H7 (cell line): ENCODE measurements around the gene GNAQ. TPM values are rescaled to one million over a fixed set of nuclear protein-coding genes. Genes with fewer than 3 reads are reported as not detected.

ENCODE experiments used
- DNase-seq: peaks from one replicate; pipeline ENCODE4 v3.0.0; 2012
- H3K27me3 ChIP-seq: 2 replicates; pipeline ENCODE4 v1.6.0; 2011; ENCODE audit warnings: mild to moderate bottlenecking, low read length; ENCODE audit not compliant: control insufficient read depth, insufficient read depth
- H3K36me3 ChIP-seq: replicated peaks from 2 replicates; pipeline ENCODE4 v1.5.1; 2011; ENCODE audit warnings: low read length; ENCODE audit not compliant: control insufficient read depth, insufficient read depth
- H3K4me3 ChIP-seq: 2 replicates; pipeline ENCODE4 v1.5.1; 2011; ENCODE audit warnings: low read depth, mild to moderate bottlenecking, control low read depth, low read length, moderate library complexity; ENCODE audit not compliant: insufficient read depth
- total RNA-seq: library from RNA; depleted of rRNA; stranded (reverse); fragments of >200 nt; shearing (Covaris generic); gene quantifications from 2 replicates; pipeline ENCODE4 v1.2.3, GENCODE V29; 2014

The GNAQ gene
- total RNA-seq, 1 experiment from 2014 or later = 24.8 TPM

DNA sequence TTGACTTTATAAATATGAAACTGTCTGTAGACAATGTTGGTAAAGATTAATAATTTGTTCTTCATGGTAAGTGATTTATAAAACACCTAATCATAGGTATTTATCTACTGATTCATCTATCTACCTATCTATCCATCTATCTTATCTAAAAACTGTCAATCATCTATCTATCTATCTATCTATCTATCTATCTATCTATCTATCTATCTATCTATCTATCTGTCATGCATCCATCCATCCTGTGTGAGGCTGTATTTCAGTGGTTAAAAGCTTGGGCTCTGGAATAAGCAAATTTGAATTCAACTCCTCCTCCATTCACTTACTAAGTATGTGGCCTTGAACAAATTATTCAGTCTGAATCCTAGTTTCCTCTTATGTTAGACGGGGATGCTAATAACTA is 221.6 kb downstream of the GNAQ start:
- H3K4me3 ChIP-seq = no peak overlapping the region

DNA sequence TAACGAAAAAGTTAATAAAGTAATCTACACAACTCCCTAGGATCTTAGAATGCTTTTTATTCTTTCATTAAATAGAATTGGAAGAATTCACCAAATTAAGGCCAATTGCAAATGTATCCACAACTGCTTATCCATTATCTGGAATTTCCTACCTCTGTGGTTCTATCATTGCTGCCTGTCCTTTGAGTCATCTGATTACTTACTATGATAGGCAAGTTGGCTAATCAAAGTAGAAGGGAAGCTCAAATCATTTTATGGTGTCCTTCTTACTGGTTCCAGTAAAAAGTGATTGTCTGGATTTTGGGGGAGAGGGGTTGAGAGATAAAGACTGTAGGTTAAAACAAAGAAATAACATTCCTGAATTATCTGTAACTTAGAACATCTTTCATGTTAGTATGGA is 222.1 kb downstream of the GNAQ start:
- Histone ChIP-seq H3K4me3 (no peak overlapping the region), H3K27me3 (no peaks in the 10 kb centered on the region), H3K36me3 (no peaks in the 10 kb centered on the region)
- DNase-seq = no peak

More for the DNA sequence above, 221.6 kb downstream of the GNAQ start:
- H3K27me3 ChIP-seq = no peaks in the 10 kb centered on the region
- DNase-seq = no peak
- no peaks in the 10 kb centered on the region for H3K36me3 ChIP-seq

DNA sequence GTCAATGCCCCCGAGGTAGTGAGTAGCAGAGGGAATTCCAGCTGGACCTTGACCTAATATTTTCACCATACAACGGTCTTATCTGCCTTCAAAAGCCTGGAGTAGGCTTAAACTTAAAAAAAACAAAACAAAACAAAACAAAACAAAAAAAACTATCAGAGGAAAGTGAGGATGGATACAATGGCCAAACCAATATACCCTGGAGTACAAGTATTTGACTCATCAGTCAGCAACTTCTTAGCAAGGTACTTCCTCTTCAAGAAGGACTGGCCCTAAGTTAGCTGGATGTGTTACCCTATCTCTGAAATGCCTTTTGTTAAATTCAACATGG is 222.9 kb downstream of the GNAQ start:
- DNase-seq = no peak
- Histone ChIP-seq H3K36me3 (no peaks in the 10 kb centered on the region), H3K27me3 (no peaks in the 10 kb centered on the region), H3K4me3 (no peak overlapping the region)

DNA sequence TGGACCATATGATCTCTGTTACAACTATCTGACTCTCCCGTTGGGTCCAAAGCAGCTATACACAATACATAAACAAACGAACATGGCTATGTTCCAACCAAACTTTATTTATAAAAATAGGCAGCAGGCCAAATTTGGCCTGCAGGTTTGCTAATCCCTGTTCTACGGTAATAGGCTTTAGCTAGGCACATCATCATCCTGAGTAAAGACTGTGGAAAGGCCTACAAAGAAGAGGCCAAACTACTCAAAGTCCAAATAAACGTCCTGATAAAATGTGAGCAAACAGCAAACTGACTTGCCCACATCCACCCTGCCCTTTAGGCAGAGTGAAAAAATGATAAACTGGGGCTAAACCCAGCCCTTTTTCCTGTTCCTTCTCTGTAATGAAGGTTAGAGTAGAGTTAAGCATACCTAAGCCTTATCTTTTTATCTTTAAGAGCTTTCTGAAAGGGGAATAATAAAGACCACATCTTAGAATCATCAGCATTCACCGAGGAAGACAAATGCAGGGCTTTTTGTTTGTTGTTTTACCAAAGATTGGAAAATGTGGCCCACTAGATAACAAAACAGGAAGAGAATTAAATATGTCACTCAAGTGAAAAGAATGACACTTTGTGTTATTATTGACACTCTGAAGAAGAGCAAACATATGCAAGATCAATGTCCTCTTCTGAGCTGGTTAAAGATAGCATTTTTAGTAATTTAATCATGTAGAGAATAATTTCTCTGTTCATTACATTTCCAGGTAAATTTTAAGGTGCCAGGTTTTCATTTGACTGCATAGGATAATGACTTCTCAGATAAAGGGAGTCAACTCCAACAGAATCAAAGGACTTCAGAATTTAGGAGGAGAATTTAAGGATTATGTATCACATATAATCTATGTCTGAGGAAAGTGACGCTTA is 223.5 kb downstream of the GNAQ start:
- DNase-seq = no peak
- Histone ChIP-seq H3K36me3 (no peaks in the 10 kb centered on the region), H3K4me3 (no peak overlapping the region), H3K27me3 (no peaks in the 10 kb centered on the region)

DNA sequence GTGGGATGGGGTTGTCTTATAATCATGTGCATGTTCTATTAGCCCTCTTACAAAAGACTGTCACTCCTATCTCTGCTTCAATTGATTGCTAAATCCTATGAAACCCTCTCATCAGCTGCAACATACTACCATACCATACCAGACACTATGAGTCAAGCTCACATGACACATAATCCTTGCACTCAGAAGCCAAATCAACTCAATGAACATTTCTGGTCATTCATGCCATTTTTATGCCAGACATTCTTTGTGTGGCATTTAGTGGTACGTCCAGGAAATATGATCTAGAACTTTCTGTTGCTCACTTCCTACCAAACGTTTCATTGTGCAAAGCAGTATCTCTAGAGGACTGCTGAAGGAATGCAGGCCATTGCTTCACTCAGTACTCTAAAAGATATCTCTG is 224.3 kb downstream of the GNAQ start:
- Histone ChIP-seq H3K4me3 (no peak overlapping the region), H3K27me3 (no peaks in the 10 kb centered on the region), H3K36me3 (no peaks in the 10 kb centered on the region)
- DNase-seq = no peak

DNA sequence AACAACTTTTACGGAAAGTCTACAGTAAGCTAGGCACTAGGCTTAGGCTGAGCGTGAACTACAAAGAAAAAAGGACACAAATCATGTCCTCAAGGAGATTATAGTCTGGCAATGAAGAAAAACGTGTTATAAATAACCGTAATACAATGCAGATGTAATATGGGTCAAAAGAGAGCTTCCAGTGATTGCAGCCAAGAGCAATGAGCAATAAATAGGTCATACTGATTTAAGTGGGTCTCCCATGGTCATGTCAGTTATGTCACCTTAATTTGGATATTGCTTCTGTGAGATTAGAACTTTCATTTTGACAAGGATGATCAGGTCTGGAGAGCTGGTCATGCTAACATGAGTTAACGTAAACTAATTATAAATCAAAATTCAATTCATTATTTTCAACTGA is 224.9 kb downstream of the GNAQ start:
- Histone ChIP-seq H3K27me3 (no peaks in the 10 kb centered on the region), H3K36me3 (no peaks in the 10 kb centered on the region), H3K4me3 (no peak overlapping the region)
- no peak for DNase-seq

DNA sequence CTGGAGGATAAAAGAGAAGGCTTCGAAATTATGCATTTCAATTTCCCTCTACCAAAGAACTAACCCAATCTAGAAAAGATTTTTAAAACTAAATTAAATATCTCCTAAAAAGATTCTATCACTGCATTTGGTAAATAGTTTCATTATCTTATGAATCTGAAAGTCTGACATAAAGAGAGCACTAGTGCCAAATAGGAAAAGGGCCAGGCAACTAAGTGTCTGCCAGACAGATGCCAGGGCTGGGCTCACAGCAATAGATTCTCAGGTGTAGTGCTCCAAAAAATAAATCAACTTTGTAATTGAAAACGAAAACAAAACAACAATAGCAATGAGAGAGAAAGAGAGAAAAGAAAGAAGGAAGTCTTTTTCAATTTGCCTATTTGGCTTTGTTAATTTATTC is 225.8 kb downstream of the GNAQ start:
- H3K4me3 ChIP-seq = no peak overlapping the region
- no peak for DNase-seq

DNA sequence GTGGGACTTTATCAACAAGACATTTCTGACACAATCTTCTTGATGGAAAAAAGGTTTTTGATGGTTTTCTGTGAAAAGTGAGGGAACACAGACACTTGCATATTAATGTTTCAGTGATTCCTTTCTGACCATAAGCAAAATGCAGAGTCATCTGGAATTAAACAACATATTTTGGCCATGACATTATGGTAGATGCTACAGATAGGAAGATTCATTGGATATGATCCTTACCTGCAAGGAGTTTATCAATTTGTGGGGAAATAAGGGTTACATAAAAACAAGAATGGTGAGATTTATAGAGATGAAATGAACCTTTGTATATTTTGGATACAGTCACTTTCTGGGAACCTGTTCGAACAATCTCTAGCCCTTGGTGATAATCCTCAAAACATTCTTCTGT is 228.2 kb downstream of the GNAQ start:
- DNase-seq = no peak
- H3K4me3 ChIP-seq = no peak overlapping the region
- H3K27me3 ChIP-seq = no peaks in the 10 kb centered on the region
- H3K36me3 ChIP-seq = no peaks in the 10 kb centered on the region

More for the DNA sequence above, 225.8 kb downstream of the GNAQ start:
- no peaks in the 10 kb centered on the region for H3K36me3 ChIP-seq
- H3K27me3 ChIP-seq = no peaks in the 10 kb centered on the region

DNA sequence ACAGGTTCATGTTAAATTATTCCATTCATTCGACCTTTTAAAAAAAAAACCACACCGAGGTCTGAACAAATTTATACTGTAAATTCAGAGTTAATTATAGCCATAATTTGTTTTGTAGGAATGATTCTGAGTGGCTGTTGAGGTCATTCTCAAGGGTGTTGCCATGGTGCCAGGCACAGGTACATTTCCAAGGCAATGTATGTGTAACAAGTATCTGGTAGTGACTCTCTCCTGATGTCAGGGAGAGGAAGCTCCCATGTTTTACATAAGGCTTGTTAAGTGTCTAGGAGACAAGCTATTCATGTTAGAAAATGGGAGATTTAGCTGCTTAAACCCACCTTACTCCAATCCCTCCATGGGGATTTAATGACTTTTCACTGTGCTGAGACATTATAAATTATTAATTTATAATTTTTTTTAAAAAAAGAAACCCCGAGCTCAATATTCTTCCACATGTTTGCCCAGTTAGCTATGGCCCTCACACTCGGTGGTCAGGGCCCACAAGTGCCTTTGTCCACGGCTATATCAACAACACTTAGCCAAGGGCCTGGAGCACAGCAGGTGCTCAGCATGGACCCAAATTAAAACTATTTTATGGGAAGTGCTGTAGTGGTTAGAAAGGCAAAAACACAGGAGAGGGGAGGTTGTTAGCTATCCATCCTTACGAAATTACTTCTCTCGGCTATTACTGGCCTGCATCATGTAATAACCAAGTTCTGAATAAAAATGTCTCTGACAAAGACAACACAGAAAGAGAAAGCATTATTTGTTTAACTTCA is 228.9 kb downstream of the GNAQ start:
- DNase-seq = no peak
- no peaks in the 10 kb centered on the region for H3K36me3 ChIP-seq
- no peaks in the 10 kb centered on the region for H3K27me3 ChIP-seq
- no peak overlapping the region for H3K4me3 ChIP-seq

DNA sequence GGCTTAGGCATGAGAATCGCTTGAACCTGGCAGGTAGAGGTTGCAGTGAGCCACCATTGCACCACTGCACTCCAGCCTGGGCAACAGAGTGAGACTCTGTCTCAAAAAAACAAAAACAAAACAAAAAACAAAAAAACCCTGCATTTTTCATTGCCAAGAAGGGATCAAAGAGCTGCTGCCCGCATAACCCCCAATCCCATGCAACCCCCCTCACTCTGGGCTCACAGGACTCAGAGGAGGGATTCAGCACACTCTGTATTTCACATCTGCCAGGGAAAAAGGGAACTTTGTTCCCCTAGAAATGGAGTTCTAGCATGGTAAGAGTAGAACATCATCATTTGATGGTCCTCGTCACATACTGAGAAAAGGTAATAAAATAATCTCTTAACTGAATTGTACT is 229.5 kb downstream of the GNAQ start:
- H3K36me3 ChIP-seq = no peaks in the 10 kb centered on the region
- DNase-seq = no peak
- no peaks in the 10 kb centered on the region for H3K27me3 ChIP-seq
- no peak overlapping the region for H3K4me3 ChIP-seq

DNA sequence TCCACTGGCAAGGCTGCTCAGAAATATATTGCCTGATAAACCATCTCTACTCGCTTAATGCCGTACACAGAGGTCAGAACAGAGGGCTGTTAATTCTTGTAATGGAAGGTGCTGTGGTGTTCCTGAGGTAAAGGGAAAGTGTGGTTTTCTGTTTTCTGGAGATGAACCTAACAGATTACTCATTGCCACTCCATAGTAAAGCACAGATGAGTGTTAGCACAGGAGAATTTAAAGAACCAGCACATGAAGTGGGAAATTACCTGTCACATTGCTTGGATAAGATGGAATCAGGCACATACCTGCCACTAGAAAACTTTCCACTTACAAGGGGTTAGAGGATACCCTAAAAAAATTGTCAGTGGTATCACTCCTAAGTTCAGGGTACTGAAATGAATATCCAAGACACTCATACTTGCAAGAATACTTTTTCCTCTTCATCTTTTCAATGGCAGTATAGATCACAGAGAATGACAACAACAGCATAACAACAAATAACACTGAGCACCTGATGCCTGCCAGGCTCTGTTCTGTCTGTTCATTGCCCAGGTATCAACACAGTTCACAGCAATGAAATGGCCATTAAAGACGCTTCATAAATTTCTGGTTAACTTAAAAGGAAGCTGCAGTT is 230.6 kb downstream of the GNAQ start:
- no peaks in the 10 kb centered on the region for H3K27me3 ChIP-seq
- no peaks in the 10 kb centered on the region for H3K36me3 ChIP-seq
- no peak overlapping the region for H3K4me3 ChIP-seq
- DNase-seq = no peak

DNA sequence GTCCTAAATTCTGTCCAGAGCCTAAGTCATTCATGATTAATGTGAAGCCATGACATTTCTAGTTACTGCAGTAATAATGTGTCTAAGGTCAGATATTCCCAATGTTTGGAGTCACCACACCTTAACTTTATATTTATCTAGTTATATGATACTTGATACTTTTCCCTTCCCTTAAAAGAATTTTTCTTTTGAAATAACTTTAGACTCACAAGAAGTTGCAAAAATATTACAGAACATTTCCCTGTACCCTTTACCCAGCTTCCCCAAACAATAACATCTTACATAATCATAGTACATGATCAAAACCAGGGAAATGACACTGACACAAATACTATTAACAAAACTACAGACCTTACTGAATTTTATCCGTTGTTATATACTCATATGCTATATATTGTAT is 233.5 kb downstream of the GNAQ start:
- H3K27me3 ChIP-seq = no peaks in the 10 kb centered on the region
- no peaks in the 10 kb centered on the region for H3K36me3 ChIP-seq
- no peak for DNase-seq
- no peak overlapping the region for H3K4me3 ChIP-seq

DNA sequence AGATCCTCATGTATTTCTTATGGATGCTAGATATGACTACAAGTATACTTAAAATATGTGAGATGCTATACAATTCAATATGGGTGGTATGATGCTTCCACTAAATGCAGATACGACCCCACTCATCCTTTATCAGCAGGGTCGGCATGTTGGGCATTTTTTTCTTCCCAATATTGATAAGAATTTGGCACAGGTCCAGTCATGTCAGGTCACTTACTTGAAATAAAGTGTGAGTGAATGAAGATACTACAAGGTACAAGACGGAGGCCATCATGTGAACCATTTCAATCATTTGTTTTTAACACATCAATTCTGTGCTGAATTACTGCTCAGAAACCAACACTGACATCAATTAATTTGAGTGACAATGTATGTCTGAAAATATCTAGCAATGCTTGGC is 236.6 kb downstream of the GNAQ start:
- Histone ChIP-seq H3K27me3 (no peaks in the 10 kb centered on the region), H3K4me3 (no peak overlapping the region), H3K36me3 (no peaks in the 10 kb centered on the region)
- DNase-seq = no peak

DNA sequence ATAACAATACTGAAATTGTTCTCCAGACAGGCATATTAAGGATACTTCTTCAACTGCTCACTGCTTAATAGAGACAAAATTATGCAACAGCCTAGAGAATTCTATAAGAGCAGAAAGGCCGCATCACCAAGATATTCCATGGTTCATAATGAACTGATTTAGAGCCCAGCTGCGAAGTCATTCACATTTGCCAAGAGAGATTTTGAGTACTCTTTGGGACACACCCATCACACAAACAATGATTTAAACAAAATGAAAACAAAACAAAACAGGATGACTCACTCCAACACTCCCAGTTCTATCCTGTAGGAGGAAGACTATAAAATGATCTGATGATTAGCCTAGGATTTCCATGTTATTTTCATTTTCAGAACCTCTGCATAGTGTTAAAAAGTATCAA is 237.8 kb downstream of the GNAQ start:
- Histone ChIP-seq H3K4me3 (no peak overlapping the region), H3K27me3 (no peaks in the 10 kb centered on the region), H3K36me3 (no peaks in the 10 kb centered on the region)
- DNase-seq = no peak

DNA sequence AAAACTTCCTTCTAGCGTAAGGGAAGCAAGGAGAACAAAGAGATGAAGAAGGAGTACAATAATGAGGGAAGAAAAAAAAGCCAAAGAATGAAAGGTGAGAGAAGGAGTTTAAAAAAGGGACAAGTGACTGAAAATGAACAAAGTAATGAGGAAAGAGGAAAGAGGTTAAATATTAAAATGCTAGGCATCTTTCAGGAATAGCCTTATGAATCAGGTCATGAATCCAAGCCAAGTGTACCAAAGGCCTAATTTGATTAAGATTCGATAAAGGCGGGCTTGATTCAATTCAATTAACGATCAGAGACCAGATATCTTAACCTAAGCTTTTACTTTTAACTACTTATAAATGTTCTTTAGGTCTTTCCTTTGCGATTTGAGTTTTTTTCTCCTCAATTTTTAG is 241.7 kb downstream of the GNAQ start:
- no peak for DNase-seq
- no peak overlapping the region for H3K4me3 ChIP-seq
- no peaks in the 10 kb centered on the region for H3K27me3 ChIP-seq
- H3K36me3 ChIP-seq = no peaks in the 10 kb centered on the region
